Retinal pigment epithelial cell (primary cell): ENCODE data around the gene TMEM123.

Source experiments
- DNase-seq: peaks from one replicate; pipeline ENCODE4 v3.0.0-alpha.2; 2010; ENCODE audit warnings: low read depth
- H3K4me3 ChIP-seq: 2 replicates; pipeline ENCODE4 v1.5.1; 2011; ENCODE audit warnings: mild to moderate bottlenecking, low read length, control low read depth, moderate library complexity
- TF ChIP-seq, protein P1 (sequence below): conservative IDR thresholded peaks from 2 replicates; pipeline ENCODE4 v1.5.1; 2011; ENCODE audit warnings: low read depth, low read length, control low read depth, inconsistent platforms

TMEM123 gene

DNA sequence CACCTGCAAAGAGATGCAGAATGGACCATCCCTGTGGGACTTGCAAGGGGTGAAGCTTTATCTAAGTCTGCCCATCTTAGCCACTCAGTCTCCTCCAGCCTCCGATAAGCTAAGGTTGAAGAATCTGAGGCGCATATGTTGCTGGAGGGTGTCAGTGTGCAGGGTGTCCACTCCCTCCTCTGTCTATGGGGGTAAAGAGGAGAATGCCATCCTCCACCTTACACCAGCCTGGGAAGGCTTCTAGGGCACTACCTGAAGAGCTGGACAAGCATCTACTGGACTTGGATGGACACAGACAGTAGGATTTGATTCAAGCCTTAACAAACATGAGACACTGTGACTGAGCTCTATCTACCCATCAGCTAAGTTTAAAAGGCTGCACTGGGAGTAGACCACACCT is 46.5 kb downstream of the TMEM123 start:
- TF ChIP-seq, protein P1, sequence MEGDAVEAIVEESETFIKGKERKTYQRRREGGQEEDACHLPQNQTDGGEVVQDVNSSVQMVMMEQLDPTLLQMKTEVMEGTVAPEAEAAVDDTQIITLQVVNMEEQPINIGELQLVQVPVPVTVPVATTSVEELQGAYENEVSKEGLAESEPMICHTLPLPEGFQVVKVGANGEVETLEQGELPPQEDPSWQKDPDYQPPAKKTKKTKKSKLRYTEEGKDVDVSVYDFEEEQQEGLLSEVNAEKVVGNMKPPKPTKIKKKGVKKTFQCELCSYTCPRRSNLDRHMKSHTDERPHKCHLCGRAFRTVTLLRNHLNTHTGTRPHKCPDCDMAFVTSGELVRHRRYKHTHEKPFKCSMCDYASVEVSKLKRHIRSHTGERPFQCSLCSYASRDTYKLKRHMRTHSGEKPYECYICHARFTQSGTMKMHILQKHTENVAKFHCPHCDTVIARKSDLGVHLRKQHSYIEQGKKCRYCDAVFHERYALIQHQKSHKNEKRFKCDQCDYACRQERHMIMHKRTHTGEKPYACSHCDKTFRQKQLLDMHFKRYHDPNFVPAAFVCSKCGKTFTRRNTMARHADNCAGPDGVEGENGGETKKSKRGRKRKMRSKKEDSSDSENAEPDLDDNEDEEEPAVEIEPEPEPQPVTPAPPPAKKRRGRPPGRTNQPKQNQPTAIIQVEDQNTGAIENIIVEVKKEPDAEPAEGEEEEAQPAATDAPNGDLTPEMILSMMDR: no peak
- no peak overlapping the region for H3K4me3 ChIP-seq
- no peak for DNase-seq

DNA sequence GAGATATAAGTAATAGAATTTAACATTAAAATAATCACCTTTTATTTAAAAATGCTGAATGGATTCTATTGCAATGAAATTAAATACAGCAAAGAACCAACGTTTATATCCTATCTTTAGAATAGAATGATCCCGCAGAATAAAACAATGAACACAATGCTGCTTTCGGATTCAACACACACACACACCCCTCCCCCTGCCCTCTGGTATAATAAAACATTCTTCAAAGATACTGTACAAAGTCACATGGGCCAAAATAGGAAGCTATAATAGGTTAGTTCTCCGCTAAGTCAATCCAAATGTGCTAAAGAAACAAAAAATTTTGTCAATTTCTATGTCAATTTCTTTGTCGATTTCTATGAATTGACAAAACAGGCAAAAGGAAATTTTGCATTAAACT is 47.1 kb downstream of the TMEM123 start:
- H3K4me3 ChIP-seq: no peak overlapping the region
- TF ChIP-seq, protein P1: no peak
- no peak for DNase-seq

DNA sequence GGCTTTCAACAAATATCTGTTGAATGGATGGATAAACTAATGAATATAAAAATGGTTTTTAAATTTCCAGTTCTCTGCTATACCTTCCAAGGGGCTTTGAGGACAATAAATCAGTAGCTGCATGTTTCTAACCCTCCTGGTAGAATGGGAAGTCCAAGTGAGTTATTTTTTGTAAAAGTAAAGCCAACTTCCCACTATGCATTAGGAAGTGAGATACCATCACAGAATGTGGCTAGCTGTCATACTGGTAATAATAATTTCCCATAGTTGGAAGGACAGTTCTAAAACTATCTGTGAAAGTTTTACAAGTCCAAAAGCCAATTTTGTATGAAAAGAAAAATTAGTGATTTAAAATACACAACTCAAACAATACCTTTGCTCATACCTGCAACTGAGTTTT is 50.0 kb downstream of the TMEM123 start:
- no peak for DNase-seq
- H3K4me3 ChIP-seq: no peak overlapping the region
- TF ChIP-seq, protein P1: no peak

DNA sequence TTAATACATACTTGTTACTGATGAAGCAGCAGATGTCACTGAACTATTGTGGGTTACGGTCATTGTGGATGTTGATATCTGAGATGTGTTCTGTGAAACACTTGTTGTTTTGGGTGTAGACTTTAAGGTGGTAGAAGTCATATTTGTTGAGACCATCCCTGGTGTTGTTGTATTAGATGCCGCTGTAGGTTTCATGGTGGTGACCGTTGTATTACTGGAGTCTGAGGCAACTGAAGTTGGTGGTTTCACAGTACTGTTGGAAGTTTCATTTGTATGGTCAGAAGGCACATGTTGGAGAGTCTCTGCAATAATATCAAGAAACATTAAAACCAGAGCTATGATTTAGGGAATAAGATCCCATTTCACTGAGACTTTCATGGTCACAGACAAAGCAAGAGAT is 50.7 kb downstream of the TMEM123 start:
- H3K4me3 ChIP-seq: no peak overlapping the region
- DNase-seq: no peak
- TF ChIP-seq, protein P1: no peak

DNA sequence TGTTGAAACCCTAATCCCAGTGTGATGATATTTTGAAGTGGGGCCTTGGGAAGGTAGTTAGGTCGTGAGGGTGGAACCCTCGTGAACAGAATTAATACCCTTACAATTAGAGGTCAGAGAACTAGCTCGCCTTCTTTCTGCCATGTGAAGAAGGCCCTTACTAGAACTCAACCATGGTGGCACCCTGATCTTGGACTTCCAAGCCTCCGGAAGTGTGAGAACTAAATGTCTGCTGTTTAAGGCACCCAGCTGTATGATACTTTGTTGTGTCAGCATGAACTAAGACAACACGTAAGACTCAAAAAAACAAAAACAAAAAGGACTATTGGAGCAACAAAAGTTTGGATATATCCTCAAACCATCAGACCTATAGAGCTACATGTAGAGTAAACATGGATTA is 52.0 kb downstream of the TMEM123 start:
- no peak for DNase-seq
- H3K4me3 ChIP-seq: no peak overlapping the region
- TF ChIP-seq, protein P1: no peak

DNA sequence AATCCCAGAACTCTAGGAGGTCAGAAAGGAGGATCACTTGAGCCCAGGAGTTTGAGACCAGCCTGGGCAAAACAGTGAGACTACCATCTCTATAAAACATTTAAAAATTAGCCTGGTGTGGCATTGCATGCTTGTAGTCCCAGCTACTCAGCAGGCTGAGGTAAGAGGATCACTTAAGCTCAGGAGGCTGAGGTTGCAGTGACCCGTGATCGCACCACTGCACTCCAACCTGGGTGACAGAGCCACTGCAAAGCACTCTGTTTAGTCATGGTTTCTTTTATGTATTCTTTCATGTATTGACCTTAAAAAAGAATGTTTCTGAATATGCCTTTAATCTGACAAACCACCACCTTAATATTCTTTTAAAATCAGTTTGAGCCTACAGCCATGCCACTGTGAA is 53.4 kb downstream of the TMEM123 start:
- no peak for DNase-seq
- TF ChIP-seq, protein P1: no peak
- no peak overlapping the region for H3K4me3 ChIP-seq

DNA sequence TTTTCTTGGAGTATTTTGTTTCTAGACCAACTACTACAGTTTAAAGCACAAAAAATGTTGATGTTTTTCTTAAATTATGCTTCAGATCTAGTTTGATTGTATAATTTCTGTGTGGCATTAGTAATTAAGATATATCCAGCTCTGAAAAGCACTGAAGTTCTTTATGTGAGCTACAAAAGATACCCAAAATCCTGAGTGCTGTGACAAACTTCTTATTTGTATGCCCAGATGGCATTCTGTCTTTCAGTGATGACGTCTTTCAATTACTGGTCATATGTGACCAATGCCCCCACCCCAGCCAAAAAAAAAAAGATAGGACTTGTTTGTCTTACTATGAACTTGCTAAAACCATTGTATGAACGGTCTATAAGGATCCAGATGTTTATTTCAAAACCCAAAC is 54.3 kb downstream of the TMEM123 start:
- TF ChIP-seq, protein P1: no peak
- H3K4me3 ChIP-seq: no peak overlapping the region
- DNase-seq: no peak
